Right cardiac atrium (tissue), 5 donors: ENCODE data around the gene ANKRD44. TPM values are rescaled to one million over a fixed set of nuclear protein-coding genes. Genes with fewer than 3 reads are reported as not detected.
A peak's percentile ranks its signal among the peaks of the same experiment; 100 is the strongest.

Source experiments
- ATAC-seq, 2 donors: fragments of 200-7000 bp; cut with Tn5 transposase; one replicate each; pipeline versions ENCODE4 v1.8.0 to v1.9.1; 2020; ENCODE audit warnings: moderate library complexity in 2 of 2, mild to moderate bottlenecking in 1 of 2
- DNase-seq, 3 donors: peaks; one replicate each; pipeline ENCODE4 v3.0.0-alpha.2; 2020
- H3K27ac ChIP-seq: one replicate; pipeline ENCODE4 v1.5.1; 2013; ENCODE audit warnings: mild to moderate bottlenecking, low read length, control low read depth, moderate library complexity
- H3K27me3 ChIP-seq: one replicate; pipeline ENCODE4 v1.6.1; 2013; ENCODE audit not compliant: control insufficient read depth, insufficient read depth
- H3K4me1 ChIP-seq: one replicate; pipeline ENCODE4 v1.6.1; 2013; ENCODE audit warnings: low read length; ENCODE audit not compliant: control insufficient read depth, insufficient read depth
- H3K4me3 ChIP-seq: one replicate; pipeline ENCODE4 v1.5.1; 2013; ENCODE audit warnings: low read length, control low read depth
- H3K9me3 ChIP-seq: one replicate; pipeline ENCODE4 v1.6.1; 2013; ENCODE audit warnings: low read length; ENCODE audit not compliant: control insufficient read depth
- WGBS: extraction: QIAGEN DNeasy Blood & Tissue Kit; methylation state at CpG from one replicate; pipeline ENCODE4 v1.1.7; 2013; 5-methylcytosine and 5-hydroxymethylcytosine counted together
- intact Hi-C, 4 donors: fragments of 100-400 bp; cut with DNase I; formaldehyde crosslinking; loops; one replicate each; pipeline versions ENCODE4 v1.11.0 to v1.14.0; 2022 to 2023
- polyA plus RNA-seq: library from polyadenylated mRNA; stranded (reverse); fragments of 200-250 nt; gene quantifications from one replicate; pipeline ENCODE4 v1.2.3, GENCODE V29; 2013
- total RNA-seq, 4 donors: library from RNA; stranded (reverse); fragmentation: NEBNext Ultra II Directional; extraction: Animal tissue kit (Norgen Biotek cat#: 25700); gene quantifications; one replicate each; pipeline ENCODE4 v1.2.1, GENCODE V29; 2021
- donor health status: healthy with polysubstance abuse.
- donor health status: DM: no; HTN: yes; CAD: no.
- donor health status: DM: no; HTN: no; CAD: no.
- donor health status: DM: no; HTN: yes; CAD: no; lungs with severe emphysema.
- donor health status: DM: yes; HTN: yes; CAD: no.

The ANKRD44 gene
- total and polyA plus RNA-seq, 5 donors, result 4.8 to 18.8 (median 14.3) TPM

DNA sequence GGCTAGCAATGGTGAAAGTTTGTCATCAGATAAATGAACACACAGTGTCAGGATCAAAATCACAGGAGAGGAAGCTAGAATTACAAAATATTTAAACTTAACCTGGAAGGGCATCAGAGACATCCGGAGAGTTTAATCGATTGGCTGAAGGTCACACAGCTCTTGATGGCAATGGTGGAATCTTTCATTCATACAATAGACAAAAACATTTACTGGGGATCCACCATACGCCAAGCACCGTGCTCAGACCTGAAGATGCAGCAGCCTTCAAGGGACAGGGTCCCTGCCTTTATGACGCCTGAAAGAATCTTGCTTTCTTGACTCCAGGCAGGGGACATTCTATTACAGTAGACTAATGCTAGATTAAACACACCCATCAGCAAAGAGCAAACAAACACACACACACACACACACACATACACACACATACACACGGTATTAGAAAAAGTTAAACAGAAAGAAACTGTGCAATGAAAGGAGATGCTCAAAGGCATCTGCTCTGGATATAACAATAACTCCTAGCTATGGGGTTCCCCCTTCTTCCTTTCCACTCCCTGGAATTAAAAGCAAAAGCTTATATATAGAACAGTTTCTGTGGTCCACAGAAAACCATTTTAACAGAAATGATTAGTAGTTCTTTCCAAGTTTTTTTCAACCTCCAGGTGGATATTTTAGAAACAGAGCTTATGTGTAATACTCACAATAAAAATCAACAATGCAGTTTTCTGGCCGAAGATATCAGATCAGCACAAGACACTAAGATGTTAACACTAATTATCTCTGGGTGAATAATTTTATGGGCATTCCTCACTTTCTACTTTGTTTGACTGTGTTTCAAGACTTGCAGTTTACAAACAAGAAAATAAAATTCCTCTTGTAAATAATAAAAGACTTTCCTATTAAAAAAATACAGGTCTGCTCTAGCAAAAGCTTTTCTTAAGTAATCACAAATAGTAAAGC lies 151.7 kb downstream of the ANKRD44 start:
- H3K4me1 ChIP-seq, result no peaks in the 10 kb centered on the region
- 59% methylated on average over 7 of the region's 7 CpGs for WGBS
- DNase-seq (no peak), ATAC-seq (no peak)
- H3K27ac ChIP-seq, result no peak overlapping the region
- no peaks in the 10 kb centered on the region for H3K27me3 ChIP-seq
- H3K4me3 ChIP-seq, result no peak overlapping the region
- no peaks in the 10 kb centered on the region for H3K9me3 ChIP-seq
- intact Hi-C loops, result no loop called here

DNA sequence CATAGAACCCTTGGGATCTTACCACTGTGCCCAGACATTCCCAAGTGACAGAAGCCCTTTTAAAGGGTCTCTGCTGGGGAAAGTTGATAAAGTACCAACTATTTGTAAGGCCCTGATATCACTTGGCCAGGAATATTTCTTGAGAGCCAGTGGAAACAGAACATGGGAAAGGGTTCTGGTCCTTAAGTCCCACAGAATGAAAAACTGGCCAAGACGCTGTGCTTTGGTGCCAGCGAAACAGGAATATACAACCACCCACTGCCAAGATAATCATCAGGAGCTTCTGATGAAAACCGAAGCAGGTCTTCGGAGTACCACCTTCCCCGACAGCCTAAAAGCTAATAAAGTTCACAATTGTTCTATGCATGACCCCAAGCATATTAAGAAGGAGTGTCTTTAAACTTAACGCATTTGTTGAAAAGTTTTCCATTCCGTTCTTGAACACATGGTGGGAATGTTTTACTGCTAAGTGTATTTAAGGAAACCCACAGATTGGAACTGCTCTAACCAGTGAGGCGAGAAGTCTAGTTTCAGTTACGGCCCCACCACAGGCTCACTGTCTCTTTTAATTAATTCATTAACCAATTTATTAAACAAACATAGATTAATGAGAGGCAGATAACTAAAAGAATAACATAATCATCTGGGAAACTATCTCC lies 152.6 kb downstream of the ANKRD44 start:
- peak in 1 of 2 donors; percentile 41 for ATAC-seq
- no peak for DNase-seq
- H3K27me3 ChIP-seq, result no peaks in the 10 kb centered on the region
- H3K9me3 ChIP-seq, result no peaks in the 10 kb centered on the region
- intact Hi-C loops, result no loop called here
- WGBS, result 68% methylated on average over 9 of the region's 9 CpGs
- no peak overlapping the region for H3K27ac ChIP-seq
- H3K4me1 ChIP-seq, result no peaks in the 10 kb centered on the region
- no peak overlapping the region for H3K4me3 ChIP-seq

DNA sequence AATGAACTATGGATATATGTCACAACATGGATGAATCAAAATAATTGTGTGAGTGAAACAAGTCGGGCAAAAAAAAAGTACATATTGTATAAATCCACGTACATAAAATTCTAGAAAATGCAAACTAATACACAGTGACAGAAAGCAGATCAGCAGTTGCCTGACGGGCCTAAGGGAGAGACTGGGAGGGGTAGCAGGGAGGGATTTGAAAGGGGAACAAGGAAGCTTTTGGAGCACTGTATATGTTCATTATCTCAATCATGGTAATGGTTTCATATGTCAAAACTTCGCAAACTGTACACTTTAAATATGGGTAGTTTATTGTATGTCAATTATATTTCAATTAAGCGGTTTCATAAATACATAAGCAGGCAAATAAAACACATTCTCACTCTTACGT lies 153.8 kb downstream of the ANKRD44 start:
- peaks cover 6% of the 10 kb centered on the region for H3K4me1 ChIP-seq
- H3K27me3 ChIP-seq, result no peaks in the 10 kb centered on the region
- no peaks in the 10 kb centered on the region for H3K9me3 ChIP-seq
- H3K27ac ChIP-seq, result no peak overlapping the region
- DNase-seq (no peak), ATAC-seq (no peak)
- H3K4me3 ChIP-seq, result no peak overlapping the region
- 79% methylated on average over 6 of the region's 6 CpGs for WGBS
- intact Hi-C loops, result no loop called here

DNA sequence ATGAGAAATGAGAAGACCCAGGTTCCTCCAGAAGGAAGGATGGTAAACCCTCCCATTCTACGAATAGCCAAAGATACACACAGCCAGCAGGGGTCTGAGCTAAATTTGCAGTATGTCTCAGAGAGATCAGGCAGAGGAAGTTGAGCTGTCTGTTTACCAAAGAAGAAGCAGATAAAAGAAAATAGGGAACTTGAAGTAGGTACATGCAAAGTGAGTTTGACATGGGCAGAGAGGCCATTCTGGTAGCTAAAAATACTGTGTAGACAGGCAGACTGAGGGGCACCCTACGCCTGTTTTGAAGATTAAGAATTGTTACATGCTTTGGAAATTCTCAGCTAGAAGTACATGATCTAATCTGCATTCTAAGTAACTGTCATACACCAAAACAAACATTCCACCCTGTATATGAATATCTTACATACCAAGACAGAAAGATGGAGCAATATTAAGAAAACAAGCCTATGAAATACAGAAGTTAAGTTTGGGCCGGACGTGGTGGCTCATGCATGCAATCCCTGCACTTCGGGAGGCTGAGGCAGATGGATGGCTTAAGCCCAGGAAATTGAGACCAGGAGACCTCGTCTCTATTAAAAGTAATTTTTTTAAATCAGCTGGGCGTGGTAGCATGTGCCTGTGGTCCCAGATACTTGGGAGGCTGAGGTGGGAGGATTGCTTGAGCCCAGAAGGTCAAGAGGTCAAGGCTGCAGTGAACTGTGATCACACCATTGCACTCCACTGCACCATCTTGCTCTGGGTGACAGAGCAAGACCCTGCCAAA lies 157.9 kb downstream of the ANKRD44 start:
- H3K4me1 ChIP-seq, result peaks cover 9% of the 10 kb centered on the region
- H3K27me3 ChIP-seq, result no peaks in the 10 kb centered on the region
- intact Hi-C loops, result no loop called here
- H3K27ac ChIP-seq, result no peak overlapping the region
- 63% methylated on average over 7 of the region's 7 CpGs for WGBS
- H3K9me3 ChIP-seq, result no peaks in the 10 kb centered on the region
- H3K4me3 ChIP-seq, result no peak overlapping the region
- no peak for DNase-seq
- peak; percentile 36 to 56 for ATAC-seq

DNA sequence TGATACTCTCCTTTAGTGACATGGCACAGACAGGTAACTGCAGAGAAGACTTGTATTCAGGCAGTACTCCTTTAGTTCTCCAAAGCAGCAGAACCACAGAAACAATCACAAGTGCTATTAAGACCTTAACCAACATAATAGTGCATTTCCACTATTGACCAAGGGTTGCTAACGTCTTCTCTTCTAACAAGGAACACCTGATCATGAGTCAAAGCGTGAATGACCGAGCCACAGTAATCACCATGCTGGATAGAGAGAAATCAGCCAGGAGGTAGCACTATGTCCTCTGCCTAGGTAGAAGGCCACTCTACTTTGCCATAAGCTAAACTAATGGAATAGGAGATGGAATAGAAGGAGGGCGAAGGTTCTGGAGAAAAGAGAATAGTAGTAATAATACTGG lies 161.0 kb downstream of the ANKRD44 start:
- no peaks in the 10 kb centered on the region for H3K9me3 ChIP-seq
- intact Hi-C loops, result no loop called here
- ATAC-seq (no peak), DNase-seq (no peak)
- H3K27me3 ChIP-seq, result no peaks in the 10 kb centered on the region
- H3K27ac ChIP-seq, result no peak overlapping the region
- peaks cover 10% of the 10 kb centered on the region for H3K4me1 ChIP-seq
- no peak overlapping the region for H3K4me3 ChIP-seq
- whole genome bisulfite sequencing, result 97% methylated on average over 4 of the region's 4 CpGs

- ATAC-seq (no peak), DNase-seq (no peak)
- H3K4me3 ChIP-seq, result no peak overlapping the region
- WGBS, result 95% methylated on average over 1 of the region's 1 CpG
- no peaks in the 10 kb centered on the region for H3K27me3 ChIP-seq
- intact Hi-C loops, result no loop called here
- no peaks in the 10 kb centered on the region for H3K9me3 ChIP-seq
- H3K27ac ChIP-seq, result no peak overlapping the region
- peaks cover 12% of the 10 kb centered on the region for H3K4me1 ChIP-seq
These were observed 162.2 kb downstream of the ANKRD44 start for GRCh38 chr2:197148401-197148800.

GRCh38 chr2:197147942-197148341 lies 162.6 kb downstream of the ANKRD44 start:
- no peak overlapping the region for H3K4me3 ChIP-seq
- peaks cover 12% of the 10 kb centered on the region for H3K4me1 ChIP-seq
- DNase-seq, result no peak
- H3K9me3 ChIP-seq, result no peaks in the 10 kb centered on the region
- intact Hi-C loops, result no loop called here
- no peaks in the 10 kb centered on the region for H3K27me3 ChIP-seq
- H3K27ac ChIP-seq, result no peak overlapping the region
- WGBS, result 76% methylated on average over 4 of the region's 4 CpGs
- no peak for ATAC-seq

- H3K27me3 ChIP-seq, result no peaks in the 10 kb centered on the region
- ATAC-seq, result no peak
- H3K27ac ChIP-seq, result no peak overlapping the region
- H3K4me3 ChIP-seq, result no peak overlapping the region
- H3K9me3 ChIP-seq, result no peaks in the 10 kb centered on the region
- intact Hi-C loops, result no loop called here
- 72% methylated on average over 5 of the region's 5 CpGs for WGBS
- DNase-seq, result no peak
- H3K4me1 ChIP-seq, result peaks cover 8% of the 10 kb centered on the region
These were observed 163.6 kb downstream of the ANKRD44 start for GRCh38 chr2:197146995-197147394.

GRCh38 chr2:197145471-197146056 lies 165.0 kb downstream of the ANKRD44 start:
- H3K27ac ChIP-seq, result no peak overlapping the region
- ATAC-seq, result peak; percentile 29 to 31

GRCh38 chr2:197144183-197144582 lies 166.4 kb downstream of the ANKRD44 start:
- WGBS, result 72% methylated on average over 1 of the region's 1 CpG
- intact Hi-C loops, result no loop called here
- no peaks in the 10 kb centered on the region for H3K9me3 ChIP-seq
- peaks cover 3% of the 10 kb centered on the region for H3K4me1 ChIP-seq
- H3K4me3 ChIP-seq, result no peak overlapping the region
- H3K27me3 ChIP-seq, result no peaks in the 10 kb centered on the region
- no peak for DNase-seq
- ATAC-seq, result no peak
- H3K27ac ChIP-seq, result no peak overlapping the region

More at GRCh38 chr2:197145471-197146056, 165.0 kb downstream of the ANKRD44 start:
- intact Hi-C loops, result no loop called here
- H3K4me1 ChIP-seq, result peaks cover 4% of the 10 kb centered on the region
- WGBS, result 72% methylated on average over 4 of the region's 4 CpGs
- no peak overlapping the region for H3K4me3 ChIP-seq
- no peaks in the 10 kb centered on the region for H3K27me3 ChIP-seq
- no peaks in the 10 kb centered on the region for H3K9me3 ChIP-seq
- no peak for DNase-seq
